ENCODE results near the gene COBL. TPM values are rescaled to one million over a fixed set of nuclear protein-coding genes. Genes with fewer than 3 reads are reported as not detected.
A peak's percentile ranks its signal among the peaks of the same experiment; 100 is the strongest.

The COBL gene
- total RNA-seq, 1 experiment from 2014 or later: 52.3 TPM

- no peak overlapping the region for H2BK5ac ChIP-seq (ENCODE audit: insufficient read length, low read length)
- H2BK12ac ChIP-seq (ENCODE audit: insufficient read length, low read depth, low read length): no peak overlapping the region
- Mint-ChIP-seq H3K27me3 (ENCODE audit: low read depth) (no peaks in the 10 kb centered on the region), H3K4me3 (no peak overlapping the region), H3K4me1 (no peaks in the 10 kb centered on the region; a peak in 1 of 4 replicates), H3K27ac (peak overlapping the region in 2 of 3 experiments; percentile 49 to 68; a peak in 2 of 7 replicates), H3K9me3 (no peaks in the 10 kb centered on the region), H3K36me3 (ENCODE audit: insufficient read depth in 1 of 3, low read depth in 3 of 3) (no peaks in the 10 kb centered on the region)
- no peak overlapping the region for H2BK120ac ChIP-seq (ENCODE audit: low read depth, low read length, poor library complexity, severe bottlenecking)
- no peak for TF ChIP-seq CTCF (conservative IDR thresholded peaks at IDR 0.05)
- H4K5ac ChIP-seq (ENCODE audit: insufficient read length, low read depth, low read length): no peak overlapping the region
- H3K4me1 ChIP-seq (ENCODE audit: insufficient read depth, low read length): no peaks in the 10 kb centered on the region
- 100% methylated on average over 1 of the region's 8 CpGs for WGBS (ENCODE audit: extremely low coverage, insufficient read length, low lambda C conversion rate)
- no peak overlapping the region for H3K56ac ChIP-seq (ENCODE audit: insufficient read length, low read depth, low read length)
- H3T11ph ChIP-seq (ENCODE audit: low read length): no peak overlapping the region
- no peak overlapping the region for H3K18ac ChIP-seq (ENCODE audit: insufficient read length, low read depth, low read length)
- H3K23me2 ChIP-seq (ENCODE audit: insufficient read length, low read depth, low read length, poor library complexity, severe bottlenecking): no peaks in the 10 kb centered on the region
- no peak overlapping the region for H3K27ac ChIP-seq (ENCODE audit: insufficient read length, low read depth, low read length)
- H3K4me2 ChIP-seq (ENCODE audit: insufficient read depth, insufficient read length, low read length): no peak overlapping the region
- no peak overlapping the region for H3K9ac ChIP-seq (ENCODE audit: extremely low read depth, insufficient read length, low read length)
- no peaks in the 10 kb centered on the region for H4K20me1 ChIP-seq (ENCODE audit: control insufficient read depth, insufficient read depth, insufficient read length)
- H3K14ac ChIP-seq (ENCODE audit: insufficient read depth, low read length): no peak overlapping the region
- no peak overlapping the region for H4K91ac ChIP-seq (ENCODE audit: insufficient read length, low read depth, low read length)
- no peak overlapping the region for H3K4ac ChIP-seq (ENCODE audit: low read depth, low read length)
- no peaks in the 10 kb centered on the region for H3K27me3 ChIP-seq (ENCODE audit: insufficient read depth, low read length)
- H2AK5ac ChIP-seq (ENCODE audit: insufficient read length, low read length): no peak overlapping the region
- H3K23ac ChIP-seq (ENCODE audit: insufficient read length, low read depth, low read length): no peak overlapping the region
- no peak overlapping the region for H4K8ac ChIP-seq (replicated peaks; ENCODE audit: insufficient read length, low read depth, low read length)
- H3K9me3 ChIP-seq (ENCODE audit: control insufficient read depth, low read depth, low read length): no peaks in the 10 kb centered on the region
- H3K79me2 ChIP-seq (ENCODE audit: insufficient read depth, low read length): no peaks in the 10 kb centered on the region
- H2BK15ac ChIP-seq (ENCODE audit: low read depth, low read length): no peak overlapping the region
- no peak overlapping the region for H2BK20ac ChIP-seq (ENCODE audit: low read depth, low read length, poor library complexity, severe bottlenecking)
- H2AFZ ChIP-seq (ENCODE audit: low read length): no peak overlapping the region
- H3K79me1 ChIP-seq (ENCODE audit: insufficient read depth, low read depth, low read length, poor library complexity, severe bottlenecking): no peaks in the 10 kb centered on the region
- DNase-seq: no peak
Observed at GRCh38 chr7:51054231-51054630, 262.4 kb downstream of the COBL start.

Measured in H9 (cell line).